ENCODE data around the gene MITF. TPM values are rescaled to one million over a fixed set of nuclear protein-coding genes. Genes with fewer than 3 reads are reported as not detected.

Gene MITF
- total and polyA plus RNA-seq, 3 donors from 2014 or later, result 5.5 to 9.0 (median 5.8) TPM

- intact Hi-C loops (cut with DNase I; ENCODE audit: low total_unique reads), result no loop called here
- no peaks in the 10 kb centered on the region for H3K36me3 ChIP-seq (ENCODE audit: low read depth, missing control alignments)
- no peak overlapping the region for H3K27ac ChIP-seq
- H3K27me3 ChIP-seq, result no peaks in the 10 kb centered on the region
- DNase-seq, result no peak
- no peaks in the 10 kb centered on the region for H3K9me3 ChIP-seq
- no peak for TF ChIP-seq POLR2A (IDR thresholded peaks at IDR 0.05)
- TF ChIP-seq CTCF (IDR thresholded peaks at IDR 0.05), result no peak
- 57 to 62% methylated on average over 2 of the region's 2 CpGs for WGBS, 2 donors
- no peaks in the 10 kb centered on the region for H3K4me1 ChIP-seq
- H3K4me3 ChIP-seq, result no peak overlapping the region
These were observed 127.9 kb downstream of the MITF start for GRCh38 chr3:69866988-69867720.

DNA sequence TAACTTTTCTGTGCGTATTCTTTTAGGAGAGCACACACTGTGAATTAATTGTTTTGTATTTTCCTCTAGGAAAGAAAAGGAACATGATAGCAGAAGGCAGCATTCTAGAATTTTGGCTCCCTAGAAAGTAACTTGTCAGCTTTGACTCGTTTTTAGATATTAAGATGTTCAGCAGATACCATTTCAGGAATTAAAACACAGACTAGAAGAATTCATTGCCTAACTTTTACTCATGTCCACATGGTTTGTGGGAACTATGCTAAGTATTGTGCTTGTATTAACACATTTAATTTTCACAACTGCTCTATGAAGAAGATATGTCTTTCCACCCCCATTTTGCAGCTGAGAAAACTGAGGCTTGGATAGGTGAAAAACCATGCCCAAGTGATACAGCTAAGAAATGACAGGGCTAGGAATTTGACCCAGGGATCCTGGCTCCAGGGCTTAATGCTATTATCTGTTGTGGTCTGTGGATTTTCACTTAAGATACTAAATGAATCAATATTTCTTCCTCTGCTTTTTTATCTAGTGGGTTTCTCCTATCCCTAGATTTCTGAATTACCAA lies 128.8 kb downstream of the MITF start:
- no peak overlapping the region for H3K27ac ChIP-seq
- TF ChIP-seq POLR2A (IDR thresholded peaks at IDR 0.05), result no peak
- no peak for TF ChIP-seq CTCF (IDR thresholded peaks at IDR 0.05)
- 62 to 70% methylated on average over 2 of the region's 2 CpGs for WGBS, 2 donors
- no peak overlapping the region for H3K4me3 ChIP-seq
- intact Hi-C loops (cut with DNase I; ENCODE audit: low total_unique reads), result no loop called here
- no peaks in the 10 kb centered on the region for H3K9me3 ChIP-seq
- no peaks in the 10 kb centered on the region for H3K4me1 ChIP-seq
- H3K36me3 ChIP-seq (ENCODE audit: low read depth, missing control alignments), result no peaks in the 10 kb centered on the region
- no peak for DNase-seq
- no peaks in the 10 kb centered on the region for H3K27me3 ChIP-seq

DNA sequence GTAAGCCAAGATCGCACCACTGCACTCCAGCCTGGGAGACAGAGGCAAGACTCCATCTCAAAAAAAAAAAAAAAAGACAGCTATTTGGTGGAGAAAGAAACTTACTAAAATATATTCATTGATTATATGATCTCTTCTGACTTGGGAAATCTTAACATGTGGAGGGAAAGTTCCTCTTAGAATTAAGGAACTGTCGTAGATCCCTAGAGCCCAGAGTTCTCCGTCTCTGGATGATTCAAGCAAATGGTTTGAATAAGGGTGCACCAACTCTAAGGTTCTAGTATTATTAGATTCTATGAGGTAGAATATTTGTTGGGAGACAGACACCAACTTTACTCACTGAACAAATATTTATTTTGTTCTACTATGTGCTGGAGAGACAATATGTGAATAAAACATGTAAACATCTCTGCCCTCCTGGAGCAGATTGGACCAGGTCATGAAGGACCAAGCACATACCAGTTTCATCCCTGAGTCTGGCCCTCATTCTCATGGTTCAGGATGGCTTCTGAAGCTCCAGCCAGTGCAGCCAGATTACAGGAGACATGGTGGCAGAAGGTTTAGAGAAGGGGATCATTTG lies 129.7 kb downstream of the MITF start:
- no peak overlapping the region for H3K4me3 ChIP-seq
- TF ChIP-seq POLR2A (IDR thresholded peaks at IDR 0.05) (no peak), CTCF (IDR thresholded peaks at IDR 0.05) (no peak)
- no peaks in the 10 kb centered on the region for H3K9me3 ChIP-seq
- WGBS, 2 donors, result 96 to 99% methylated on average over 3 of the region's 3 CpGs
- intact Hi-C loops (cut with DNase I; ENCODE audit: low total_unique reads), result no loop called here
- no peak for DNase-seq
- H3K27ac ChIP-seq, result no peak overlapping the region
- H3K4me1 ChIP-seq, result no peaks in the 10 kb centered on the region
- H3K27me3 ChIP-seq, result no peaks in the 10 kb centered on the region
- H3K36me3 ChIP-seq (ENCODE audit: low read depth, missing control alignments), result no peaks in the 10 kb centered on the region

- TF ChIP-seq CTCF (IDR thresholded peaks at IDR 0.05), result no peak
- no peak for TF ChIP-seq POLR2A (IDR thresholded peaks at IDR 0.05)
- Histone ChIP-seq H3K9me3 (no peaks in the 10 kb centered on the region), H3K36me3 (ENCODE audit: low read depth, missing control alignments) (no peaks in the 10 kb centered on the region), H3K4me1 (no peaks in the 10 kb centered on the region), H3K27me3 (no peaks in the 10 kb centered on the region), H3K4me3 (no peak overlapping the region), H3K27ac (no peak overlapping the region)
- 93 to 95% methylated on average over 5 of the region's 5 CpGs for WGBS, 2 donors
- intact Hi-C loops (cut with DNase I; ENCODE audit: low total_unique reads), result no loop called here
- DNase-seq, result no peak
These were observed 130.4 kb downstream of the MITF start for GRCh38 chr3:69869643-69870042.
